MM.1S (cell line): Measurements from ENCODE around the gene FER.
"Not testable (repeated sequence)": the region's sequence is repeated elsewhere in the genome, so short reads cannot be mapped to it uniquely, and the experiment has no call there.

ENCODE experiments used
- DNase-seq: peaks from one replicate; pipeline ENCODE4 v3.0.0-alpha.2; 2015
- H2AFZ ChIP-seq: fragments of 300-600 bp; sonication (generic); 2 replicates; pipeline ENCODE4 v1.6.0; 2016; ENCODE audit warnings: antibody characterized with exemption, low read length
- H3F3A ChIP-seq: fragments of 300-600 bp; sonication (generic); 2 replicates; pipeline ENCODE4 v1.6.1; 2016; ENCODE audit warnings: mild to moderate bottlenecking, antibody characterized with exemption, low read length, moderate library complexity, mixed read lengths; ENCODE audit not compliant: insufficient read depth
- H3K27ac ChIP-seq: fragments of 300-600 bp; sonication (generic); 2 replicates; pipeline ENCODE4 v1.5.1; 2016; ENCODE audit warnings: mild to moderate bottlenecking, low read length
- H3K27me3 ChIP-seq: fragments of 300-600 bp; sonication (generic); replicated peaks from 2 replicates; pipeline ENCODE4 v1.6.0; 2016; ENCODE audit warnings: low read length; ENCODE audit not compliant: insufficient read depth
- H3K36me3 ChIP-seq: fragments of 300-600 bp; sonication (generic); replicated peaks from 2 replicates; pipeline ENCODE4 v1.6.1; 2016; ENCODE audit warnings: mild to moderate bottlenecking, low read length, mixed read lengths; ENCODE audit not compliant: insufficient read depth
- H3K4me1 ChIP-seq: fragments of 300-600 bp; sonication (generic); 2 replicates; pipeline ENCODE4 v1.6.1; 2016; ENCODE audit warnings: low read length, mixed read lengths
- H3K4me2 ChIP-seq: fragments of 300-600 bp; sonication (generic); 2 replicates; pipeline ENCODE4 v1.6.0; 2016; ENCODE audit warnings: low read depth, low read length
- H3K4me3 ChIP-seq: fragments of 300-600 bp; sonication (generic); 2 replicates; pipeline ENCODE4 v1.5.1; 2016; ENCODE audit warnings: low read length, mixed read lengths
- H3K79me2 ChIP-seq: fragments of 300-600 bp; sonication (generic); 2 replicates; pipeline ENCODE4 v1.6.1; 2016; ENCODE audit warnings: mixed run types, low read length, mixed read lengths
- H3K9ac ChIP-seq: fragments of 300-600 bp; sonication (generic); 2 replicates; pipeline ENCODE4 v1.6.1; 2016; ENCODE audit warnings: low read length, mixed read lengths
- H3K9me2 ChIP-seq: fragments of 300-600 bp; sonication (generic); replicated peaks from 2 replicates; pipeline ENCODE4 v1.6.1; 2016; ENCODE audit warnings: mild to moderate bottlenecking, low read length, mixed read lengths; ENCODE audit not compliant: insufficient read depth
- H3K9me3 ChIP-seq: fragments of 300-600 bp; sonication (generic); replicated peaks from 2 replicates; pipeline ENCODE4 v1.6.1; 2016; ENCODE audit warnings: mild to moderate bottlenecking, low read length, mixed read lengths; ENCODE audit not compliant: insufficient read depth
- H4K20me1 ChIP-seq: fragments of 300-600 bp; sonication (generic); 2 replicates; pipeline ENCODE4 v1.6.1; 2016; ENCODE audit warnings: mild to moderate bottlenecking, low read length, moderate library complexity, mixed read lengths; ENCODE audit not compliant: insufficient read depth
- EZH2 ChIP-seq: fragments of 300-600 bp; sonication (generic); optimal IDR thresholded peaks from 2 replicates; pipeline ENCODE3; 2017; ENCODE audit warnings: low read depth, mild to moderate bottlenecking, antibody characterized with exemption, low read length, mixed read lengths
- EZH2phosphoT487 ChIP-seq: fragments of 300-600 bp; sonication (generic); IDR thresholded peaks from 2 replicates; pipeline ENCODE4 v1.6.1; 2018; ENCODE audit warnings: antibody characterized with exemption, low read length
- TF ChIP-seq, protein P1 (sequence below): fragments of 300-600 bp; sonication (generic); IDR thresholded peaks from 2 replicates; pipeline ENCODE4 v1.5.1; 2016; ENCODE audit warnings: antibody characterized with exemption, low read length, mixed read lengths

Gene FER

GRCh38 chr5:108858959-108859358 lies 111.3 kb downstream of the FER start:
- Histone ChIP-seq H2AFZ (0 out of 2 replicates have a peak overlapping the region, but pooled peaks have one; percentile 29), H3K4me3 (peak overlapping the region; percentile 51), H3K9me2 (no peaks in the 10 kb centered on the region), H3K27ac (peak overlapping the region; percentile 66; the same call in 1 of the 2 replicates), H3K27me3 (no peaks in the 10 kb centered on the region), H3K79me2 (no peaks in the 10 kb centered on the region), H3F3A (peaks cover 9% of the 10 kb centered on the region; the same call in 1 of the 2 replicates), H3K9ac (peak overlapping the region; percentile 29; the same call in 1 of the 2 replicates), H3K36me3 (no peaks in the 10 kb centered on the region), H4K20me1 (no peaks in the 10 kb centered on the region), H3K9me3 (no peaks in the 10 kb centered on the region), H3K4me2 (peak overlapping the region; percentile 67), H3K4me1 (peaks cover 6% of the 10 kb centered on the region)
- peak; percentile 68 for DNase-seq
- TF ChIP-seq, protein P1, sequence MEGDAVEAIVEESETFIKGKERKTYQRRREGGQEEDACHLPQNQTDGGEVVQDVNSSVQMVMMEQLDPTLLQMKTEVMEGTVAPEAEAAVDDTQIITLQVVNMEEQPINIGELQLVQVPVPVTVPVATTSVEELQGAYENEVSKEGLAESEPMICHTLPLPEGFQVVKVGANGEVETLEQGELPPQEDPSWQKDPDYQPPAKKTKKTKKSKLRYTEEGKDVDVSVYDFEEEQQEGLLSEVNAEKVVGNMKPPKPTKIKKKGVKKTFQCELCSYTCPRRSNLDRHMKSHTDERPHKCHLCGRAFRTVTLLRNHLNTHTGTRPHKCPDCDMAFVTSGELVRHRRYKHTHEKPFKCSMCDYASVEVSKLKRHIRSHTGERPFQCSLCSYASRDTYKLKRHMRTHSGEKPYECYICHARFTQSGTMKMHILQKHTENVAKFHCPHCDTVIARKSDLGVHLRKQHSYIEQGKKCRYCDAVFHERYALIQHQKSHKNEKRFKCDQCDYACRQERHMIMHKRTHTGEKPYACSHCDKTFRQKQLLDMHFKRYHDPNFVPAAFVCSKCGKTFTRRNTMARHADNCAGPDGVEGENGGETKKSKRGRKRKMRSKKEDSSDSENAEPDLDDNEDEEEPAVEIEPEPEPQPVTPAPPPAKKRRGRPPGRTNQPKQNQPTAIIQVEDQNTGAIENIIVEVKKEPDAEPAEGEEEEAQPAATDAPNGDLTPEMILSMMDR: no peak
- no peak for TF ChIP-seq EZH2
- no peak for TF ChIP-seq EZH2phosphoT487

DNA sequence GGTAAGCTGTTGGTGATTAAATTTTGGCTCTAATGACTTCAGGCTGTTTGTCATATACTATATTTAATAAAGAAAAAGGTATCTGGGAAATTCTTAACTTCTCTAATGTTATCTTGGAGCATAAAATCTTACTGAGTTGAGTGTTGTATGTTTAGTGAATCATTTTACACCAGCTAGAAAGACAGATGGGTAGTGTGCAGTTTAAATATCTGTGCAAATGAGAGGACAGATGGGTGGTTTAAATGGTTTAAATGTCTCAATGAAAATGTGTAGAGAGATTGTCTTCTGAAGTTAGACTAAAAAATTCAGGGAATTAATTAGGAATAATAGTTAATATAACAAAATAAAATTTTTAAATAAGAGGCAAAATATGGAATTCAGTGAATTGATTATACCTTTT lies 114.5 kb downstream of the FER start:
- H3K4me3 ChIP-seq: no peak overlapping the region

DNA sequence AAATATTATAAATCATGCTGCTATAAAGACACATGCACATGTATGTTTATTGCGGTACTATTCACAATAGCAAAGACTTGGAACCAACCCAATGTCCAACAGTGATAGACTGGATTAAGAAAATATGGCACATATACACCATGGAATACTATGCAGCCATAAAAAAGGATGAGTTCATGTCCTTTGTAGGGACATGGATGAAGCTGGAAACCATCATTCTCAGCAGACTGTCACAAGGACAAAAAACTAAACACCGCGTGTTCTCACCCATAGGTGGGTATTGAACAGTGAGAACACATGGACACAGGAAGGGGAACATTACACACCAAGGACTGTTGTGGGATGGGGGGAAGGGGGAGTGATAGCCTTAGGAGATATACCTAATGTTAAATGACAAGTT lies 118.4 kb downstream of the FER start:
- H2AFZ ChIP-seq, H3K9ac ChIP-seq, H3K27me3 ChIP-seq, DNase-seq, H3F3A ChIP-seq, H3K79me2 ChIP-seq, H3K9me3 ChIP-seq, H3K4me2 ChIP-seq, H4K20me1 ChIP-seq, H3K27ac ChIP-seq, H3K4me1 ChIP-seq, H3K9me2 ChIP-seq, H3K4me3 ChIP-seq, H3K36me3 ChIP-seq: not testable (repeated sequence)

More for the DNA sequence above, 114.5 kb downstream of the FER start:
- no peak overlapping the region for H3K9ac ChIP-seq
- H3K27me3 ChIP-seq: no peaks in the 10 kb centered on the region
- no peaks in the 10 kb centered on the region for H3K79me2 ChIP-seq
- H2AFZ ChIP-seq: no peak overlapping the region
- no peak overlapping the region for H3K27ac ChIP-seq
- H3K4me2 ChIP-seq: no peak overlapping the region
- peaks cover 9% of the 10 kb centered on the region; the same call in 1 of the 2 replicates for H3F3A ChIP-seq
- no peaks in the 10 kb centered on the region for H3K36me3 ChIP-seq
- no peaks in the 10 kb centered on the region for H3K9me3 ChIP-seq
- no peak for DNase-seq
- H4K20me1 ChIP-seq: no peaks in the 10 kb centered on the region
- TF ChIP-seq, protein P1: no peak
- no peak for TF ChIP-seq EZH2
- no peak for TF ChIP-seq EZH2phosphoT487
- no peaks in the 10 kb centered on the region for H3K9me2 ChIP-seq
- peaks cover 6% of the 10 kb centered on the region for H3K4me1 ChIP-seq

DNA sequence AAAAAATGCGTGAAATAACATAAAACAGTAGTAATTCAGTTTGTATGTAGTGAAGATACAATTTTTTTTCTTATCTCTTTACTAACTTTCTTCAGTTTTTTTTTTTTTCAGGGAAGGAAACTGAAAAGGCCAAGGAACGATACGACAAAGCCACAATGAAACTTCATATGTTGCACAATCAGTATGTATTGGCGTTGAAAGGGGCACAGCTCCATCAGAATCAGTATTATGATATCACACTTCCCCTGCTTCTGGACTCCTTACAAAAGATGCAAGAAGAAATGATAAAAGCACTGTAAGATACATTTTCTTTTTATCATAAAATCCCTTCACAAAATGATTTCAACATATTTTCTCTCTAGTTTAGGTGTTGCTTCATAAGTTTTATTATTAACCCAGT lies 120.0 kb downstream of the FER start:
- H3K36me3 ChIP-seq: no peaks in the 10 kb centered on the region
- no peaks in the 10 kb centered on the region for H3K79me2 ChIP-seq
- H3K4me2 ChIP-seq: no peak overlapping the region
- no peak overlapping the region for H3K9ac ChIP-seq
- no peak overlapping the region for H2AFZ ChIP-seq
- DNase-seq: no peak
- no peaks in the 10 kb centered on the region for H3K9me3 ChIP-seq
- no peak overlapping the region for H3K4me3 ChIP-seq
- H3K27me3 ChIP-seq: no peaks in the 10 kb centered on the region
- no peaks in the 10 kb centered on the region for H3K9me2 ChIP-seq
- TF ChIP-seq EZH2phosphoT487 (no peak), EZH2 (no peak)
- TF ChIP-seq, protein P1: no peak
- no peaks in the 10 kb centered on the region for H3K4me1 ChIP-seq
- H3K27ac ChIP-seq: no peak overlapping the region
- H3F3A ChIP-seq: no peaks in the 10 kb centered on the region
- no peaks in the 10 kb centered on the region for H4K20me1 ChIP-seq
